GM23338 (cell line): ENCODE measurements around the gene BEST1. TPM values are rescaled to one million over a fixed set of nuclear protein-coding genes. Genes with fewer than 3 reads are reported as not detected.

Experiments
- ATAC-seq: fragments of 200-7000 bp; cut with Tn5 transposase; 3 replicates; pipeline ENCODE4 v1.9.1; 2020
- DNase-seq: peaks from one replicate; pipeline ENCODE4 v3.0.0-alpha.2; 2015; ENCODE audit warnings: low spot score
- H2AFZ ChIP-seq: fragments of 200-600 bp; sonication (generic); 2 replicates; pipeline ENCODE4 v1.8.0; 2016; ENCODE audit warnings: antibody characterized with exemption, mild to moderate bottlenecking, moderate library complexity
- H3F3A ChIP-seq: fragments of 200-600 bp; sonication (generic); replicated peaks from 2 replicates; pipeline ENCODE4 v1.8.0; 2017; ENCODE audit warnings: antibody characterized with exemption, mixed run types, low read depth
- H3K27ac ChIP-seq: fragments of 200-600 bp; sonication (generic); 2 replicates; pipeline ENCODE4 v1.6.1; 2016; ENCODE audit warnings: low read depth
- H3K27me3 ChIP-seq: fragments of 200-600 bp; sonication (generic); 2 replicates; pipeline ENCODE4 v1.8.0; 2016; ENCODE audit warnings: mild to moderate bottlenecking, mixed run types, moderate library complexity; ENCODE audit not compliant: insufficient read depth
- H3K36me3 ChIP-seq: fragments of 200-600 bp; sonication (generic); 2 replicates; pipeline ENCODE4 v1.8.0; 2016; ENCODE audit warnings: mild to moderate bottlenecking; ENCODE audit not compliant: insufficient read depth
- H3K4me1 ChIP-seq: fragments of 200-600 bp; sonication (generic); 2 replicates; pipeline ENCODE4 v1.8.0; 2016; ENCODE audit warnings: mild to moderate bottlenecking, moderate library complexity; ENCODE audit not compliant: insufficient read depth
- H3K4me2 ChIP-seq: fragments of 200-600 bp; sonication (generic); 2 replicates; pipeline ENCODE4 v1.7.1; 2017; ENCODE audit warnings: mixed run types
- H3K4me3 ChIP-seq: fragments of 200-600 bp; sonication (generic); 2 replicates; pipeline ENCODE4 v1.6.1; 2016; ENCODE audit warnings: mixed run types
- H3K79me2 ChIP-seq: fragments of 200-600 bp; sonication (generic); replicated peaks from 2 replicates; pipeline ENCODE4 v1.8.0; 2017; ENCODE audit warnings: mild to moderate bottlenecking; ENCODE audit not compliant: insufficient read depth
- H3K9me2 ChIP-seq: fragments of 200-600 bp; sonication (generic); 2 replicates; pipeline ENCODE4 v1.8.0; 2017; ENCODE audit not compliant: insufficient read depth
- H4K20me1 ChIP-seq: fragments of 200-600 bp; sonication (generic); replicated peaks from 2 replicates; pipeline ENCODE4 v1.8.0; 2017; ENCODE audit warnings: mild to moderate bottlenecking; ENCODE audit not compliant: insufficient read depth
- H3K27ac Mint-ChIP-seq: 2 replicates; pipeline ENCODE4 v1.8.0; 2020; ENCODE audit warnings: inconsistent platforms, mild to moderate bottlenecking, moderate library complexity, mixed read lengths
- H3K27me3 Mint-ChIP-seq: 3 replicates; pipeline ENCODE4 v1.8.0; 2022; ENCODE audit warnings: low read depth, mild to moderate bottlenecking, moderate library complexity, mixed read lengths, inconsistent platforms; ENCODE audit not compliant: insufficient read depth, poor library complexity
- H3K36me3 Mint-ChIP-seq: 3 replicates; pipeline ENCODE4 v1.8.0; 2021; ENCODE audit warnings: low read depth, mild to moderate bottlenecking, inconsistent platforms, moderate library complexity, mixed read lengths
- H3K4me1 Mint-ChIP-seq: 3 replicates; pipeline ENCODE4 v1.8.0; 2020; ENCODE audit warnings: mild to moderate bottlenecking, inconsistent platforms, mixed read lengths
- H3K4me3 Mint-ChIP-seq: 3 replicates; pipeline ENCODE4 v1.8.0; 2021; ENCODE audit warnings: moderate library complexity, mild to moderate bottlenecking, inconsistent platforms, mixed read lengths
- H3K9me3 Mint-ChIP-seq: 3 replicates; pipeline ENCODE4 v1.8.0; 2020; ENCODE audit warnings: moderate library complexity, mild to moderate bottlenecking, inconsistent platforms, mixed read lengths
- CTCF ChIP-seq, 2 experiments: fragments of 200-600 bp in 1 of 2; sonication (generic) in 1 of 2; conservative IDR thresholded peaks; 2 replicates each; pipeline versions ENCODE4 v1.5.1 to v1.6.1; 2016 to 2017; ENCODE audit warnings: antibody characterized with exemption in 2 of 2, low read depth in 2 of 2, mild to moderate bottlenecking in 2 of 2, moderate library complexity in 1 of 2
- NANOG ChIP-seq: IDR thresholded peaks from 2 replicates; pipeline ENCODE4 v1.6.1; 2016; ENCODE audit warnings: antibody characterized with exemption, borderline replicate concordance
- POLR2AphosphoS5 ChIP-seq: IDR thresholded peaks from 2 replicates; pipeline ENCODE4 v1.6.1; 2016; ENCODE audit warnings: antibody characterized with exemption, low read depth
- STAT1 ChIP-seq: IDR thresholded peaks from one replicate; pipeline ENCODE4 v1.6.1; 2016; ENCODE audit warnings: antibody characterized with exemption; ENCODE audit not compliant: unreplicated experiment
- ZNF114 ChIP-seq: fragments of 250-450 bp; sonication (Bioruptor Pico); IDR thresholded peaks from 2 replicates; pipeline ENCODE4 v1.5.0; 2020; ENCODE audit warnings: mild to moderate bottlenecking, moderate library complexity
- ZNF462 ChIP-seq: fragments of 250-450 bp; sonication (Bioruptor Pico); IDR thresholded peaks from 2 replicates; pipeline ENCODE4 v1.5.0; 2020; ENCODE audit warnings: mild to moderate bottlenecking, moderate library complexity
- polyA plus RNA-seq: library from polyadenylated mRNA; unstranded; fragments of >200 nt; fragmentation: Nextera tagmentation; extraction: Ambion mirVana; gene quantifications from 2 replicates; pipeline ENCODE4 v1.2.1, GENCODE V29; 2016
- total RNA-seq: library from RNA; depleted of rRNA; stranded (reverse); fragments of >200 nt; shearing (Covaris generic); gene quantifications from 2 replicates; pipeline ENCODE4 v1.2.3, GENCODE V29; 2014

Gene BEST1
- total and polyA plus RNA-seq, 2 experiments from 2014 or later = 0.35 to 0.44 TPM

- Histone ChIP-seq H3K9me2 (no peaks in the 10 kb centered on the region), H2AFZ (no peak overlapping the region), H3K27me3 (no peaks in the 10 kb centered on the region), H3K79me2 (peaks cover 21% of the 10 kb centered on the region), H3K36me3 (peaks cover 27% of the 10 kb centered on the region), H3K4me3 (no peak overlapping the region), H3F3A (peaks cover 26% of the 10 kb centered on the region), H3K4me2 (no peak overlapping the region), H3K27ac (no peak overlapping the region), H4K20me1 (peaks cover 29% of the 10 kb centered on the region), H3K4me1 (peaks cover 13% of the 10 kb centered on the region; the same call in 1 of the 2 replicates)
- Mint-ChIP-seq H3K27ac (no peak overlapping the region), H3K27me3 (peaks cover 22% of the 10 kb centered on the region), H3K9me3 (peaks cover 2% of the 10 kb centered on the region; the same call in 2 of the 3 replicates), H3K4me3 (no peak overlapping the region; the same call in 2 of the 3 replicates), H3K36me3 (peaks cover 46% of the 10 kb centered on the region), H3K4me1 (peaks cover 11% of the 10 kb centered on the region)
- TF ChIP-seq ZNF114 (no peak), POLR2AphosphoS5 (no peak), CTCF (conservative IDR thresholded peaks at IDR 0.05; ENCODE audit: low read depth in 2 of 2) (no peak), STAT1 (no peak), NANOG (no peak)
- DNase-seq (no peak), ATAC-seq (peak; percentile 4; the same call in 1 of the 3 replicates)
Measured at GRCh38 chr11:61961570-61962212, 11.5 kb downstream of the BEST1 start.

- H3K27me3 ChIP-seq = no peaks in the 10 kb centered on the region
- 0 out of 2 replicates have a peak overlapping the region, but pooled peaks have one; percentile 26 for H3K27ac ChIP-seq
- H3K9me2 ChIP-seq = no peaks in the 10 kb centered on the region
- TF ChIP-seq CTCF (conservative IDR thresholded peaks at IDR 0.05; ENCODE audit: low read depth in 2 of 2) (no peak), ZNF462 (CRISPR knock-in tag) (no peak)
Measured at GRCh38 chr11:61962213-61963015, 12.3 kb downstream of the BEST1 start.

More at GRCh38 chr11:61962213-61963015, 12.3 kb downstream of the BEST1 start:
- peaks cover 22% of the 10 kb centered on the region for H3K27me3 Mint-ChIP-seq
- peaks cover 11% of the 10 kb centered on the region for H3K4me1 Mint-ChIP-seq
- peaks cover 28% of the 10 kb centered on the region for H3K79me2 ChIP-seq
- H3K4me1 ChIP-seq = peaks cover 13% of the 10 kb centered on the region; the same call in 1 of the 2 replicates
- H3K27ac Mint-ChIP-seq = no peak overlapping the region
- no peak overlapping the region for H3K4me3 Mint-ChIP-seq
- H3K9me3 Mint-ChIP-seq = peaks cover 2% of the 10 kb centered on the region; the same call in 2 of the 3 replicates
- H4K20me1 ChIP-seq = peaks cover 32% of the 10 kb centered on the region
- peak; percentile 11 for DNase-seq
- H3K4me2 ChIP-seq = no peak overlapping the region
- H3K36me3 Mint-ChIP-seq = peaks cover 49% of the 10 kb centered on the region
- no peak overlapping the region for H3K4me3 ChIP-seq
- peak; percentile 4; the same call in 1 of the 3 replicates for ATAC-seq
- H3K36me3 ChIP-seq = peaks cover 27% of the 10 kb centered on the region
- no peak overlapping the region for H2AFZ ChIP-seq
- H3F3A ChIP-seq = peaks cover 27% of the 10 kb centered on the region
